H54 (cell line): ENCODE measurements around the gene SERPINB12.
A peak's percentile ranks its signal among the peaks of the same experiment; 100 is the strongest.

ENCODE experiments used
- DNase-seq: peaks from one replicate; pipeline ENCODE4 v3.0.0; 2011; ENCODE audit warnings: low spot score, mixed read lengths; ENCODE audit not compliant: insufficient read length
- FAIRE-seq: peaks from 3 replicates; lab custom pipeline; 2011; peaks lifted over from hg19 to GRCh38; lab: Jason Lieb, UNC
- POLR2A ChIP-seq: IDR thresholded peaks from 2 replicates; pipeline ENCODE4 v1.6.1; 2011; ENCODE audit warnings: low read depth, mild to moderate bottlenecking, low read length

Gene SERPINB12

DNA sequence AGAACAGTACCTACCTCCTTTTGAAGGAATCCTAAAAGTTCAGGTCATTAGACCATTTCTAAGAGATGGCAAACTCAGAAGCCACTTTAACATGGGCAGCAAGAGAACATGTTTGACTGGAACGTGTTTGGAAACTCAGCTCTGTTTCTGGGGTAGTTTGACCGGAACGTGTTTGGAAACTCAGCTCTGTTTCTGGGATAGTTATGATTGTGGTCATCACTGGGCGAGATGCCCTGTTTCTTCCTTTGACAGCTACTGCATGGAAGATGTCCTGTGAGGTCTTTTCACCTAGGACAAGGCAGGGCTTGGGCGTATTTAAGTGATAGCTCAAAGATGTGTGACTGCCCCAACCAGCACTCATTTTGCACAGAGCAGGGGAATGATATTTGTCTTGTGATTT, 25.1 kb downstream of the SERPINB12 start:
- no peak for TF ChIP-seq POLR2A
- DNase-seq (no peak), FAIRE-seq (no peak)

DNA sequence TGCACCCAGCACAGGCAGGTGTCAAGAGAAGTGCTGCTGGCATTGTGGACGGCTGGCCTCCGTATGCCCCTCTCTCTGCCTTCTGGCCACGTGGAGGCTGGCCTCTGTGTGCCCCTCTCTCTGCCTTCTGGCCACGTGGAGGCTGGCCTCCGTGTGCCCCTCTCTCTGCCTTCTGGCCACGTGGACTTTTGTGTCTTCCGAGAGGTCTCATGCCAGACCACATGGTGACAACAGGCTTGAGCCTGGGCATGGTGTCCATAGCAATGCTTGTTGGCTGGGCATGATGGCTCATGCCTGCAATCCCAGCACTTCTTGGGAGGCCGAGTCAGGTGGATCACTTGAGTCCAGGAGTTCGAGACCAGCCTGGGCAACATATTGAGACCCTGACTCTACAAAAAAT, 25.7 kb downstream of the SERPINB12 start:
- no peak for TF ChIP-seq POLR2A
- no peak for DNase-seq
- no peak for FAIRE-seq

DNA sequence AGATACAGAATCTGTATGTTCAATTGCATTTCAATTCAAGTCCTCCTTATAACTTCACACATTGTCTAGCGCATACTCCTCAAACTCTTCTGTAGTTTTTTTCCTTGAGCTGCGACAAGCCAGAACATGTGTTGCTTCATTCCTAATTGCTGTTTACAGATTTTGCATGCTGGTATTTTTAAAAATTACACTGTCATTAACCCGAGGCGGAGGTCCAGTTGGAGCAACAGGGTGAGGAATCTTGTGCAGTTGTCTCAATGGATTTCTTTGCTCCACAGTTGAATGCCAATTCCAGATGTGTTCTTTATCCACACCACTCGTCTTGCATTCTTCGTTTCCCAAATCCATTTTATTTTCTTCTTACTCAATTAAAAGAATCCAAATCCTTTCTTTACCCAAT, 28.6 kb downstream of the SERPINB12 start:
- DNase-seq (no peak), FAIRE-seq (no peak)
- no peak for TF ChIP-seq POLR2A

DNA sequence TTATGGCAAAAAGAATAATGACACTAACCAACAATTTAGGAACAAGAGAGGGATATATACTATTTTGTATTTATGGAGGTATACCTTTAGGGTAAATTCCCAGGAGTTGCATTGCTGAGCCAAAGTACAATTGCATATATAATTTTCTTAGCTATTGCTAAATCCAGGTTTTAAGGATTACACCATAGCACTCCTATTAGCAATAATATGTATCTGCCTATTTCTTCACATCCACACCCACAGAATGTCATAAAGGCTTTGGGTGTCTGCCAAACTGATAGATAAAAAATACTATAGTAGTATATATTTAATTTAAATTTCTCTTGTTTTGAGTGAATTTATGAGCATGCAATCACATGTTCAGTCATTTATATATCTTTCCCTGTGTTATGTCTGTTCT, 33.5 kb downstream of the SERPINB12 start:
- TF ChIP-seq POLR2A = no peak
- DNase-seq = no peak
- FAIRE-seq = no peak

DNA sequence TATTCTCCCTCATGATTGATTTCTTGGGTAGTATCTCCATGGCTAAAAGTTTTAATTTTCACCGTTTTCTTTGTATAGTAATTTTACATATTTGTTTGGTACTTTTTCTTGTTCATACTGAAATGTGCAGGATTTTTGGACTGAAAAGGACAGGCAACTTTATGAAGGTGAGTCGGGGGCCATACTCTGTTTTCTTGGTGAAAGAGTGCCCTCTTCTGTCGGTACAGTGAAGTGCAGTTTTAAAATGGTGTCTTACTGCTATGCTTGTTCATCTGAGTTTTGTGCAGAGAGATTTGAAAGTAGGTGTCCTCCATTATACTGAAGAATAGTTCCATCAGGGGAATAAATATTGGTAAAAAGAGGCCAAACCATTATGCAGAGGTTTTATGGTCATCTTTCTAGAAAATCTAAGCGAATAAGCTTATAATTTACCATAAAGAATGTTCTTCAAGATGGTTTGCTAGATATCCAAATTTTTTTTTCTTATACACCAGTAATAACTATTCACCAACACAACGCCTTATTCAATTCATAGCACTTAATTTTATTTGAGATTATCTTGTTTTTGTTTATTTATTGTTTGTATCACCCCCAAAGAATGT, 36.3 kb downstream of the SERPINB12 start:
- DNase-seq (no peak), FAIRE-seq (peak; percentile 36)
- TF ChIP-seq POLR2A = no peak

DNA sequence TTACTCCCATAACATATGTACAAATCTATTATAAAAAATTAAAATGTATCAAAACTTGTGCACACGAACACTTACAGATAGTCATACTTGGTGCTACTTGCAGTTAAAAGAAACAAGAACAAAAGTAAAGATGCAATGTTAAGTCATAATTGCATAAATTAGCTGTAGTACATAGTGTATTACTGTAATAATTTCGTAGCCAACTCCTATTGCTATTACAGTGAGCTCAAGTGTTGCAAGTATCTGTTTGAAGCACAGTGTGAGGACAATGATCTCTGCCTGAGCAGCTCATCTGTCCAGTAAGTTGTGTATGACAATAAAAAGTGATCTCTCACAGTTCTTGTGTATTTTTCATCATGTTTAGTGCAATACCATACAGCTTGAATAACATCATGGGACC, 37.4 kb downstream of the SERPINB12 start:
- DNase-seq (no peak), FAIRE-seq (no peak)
- TF ChIP-seq POLR2A = no peak

DNA sequence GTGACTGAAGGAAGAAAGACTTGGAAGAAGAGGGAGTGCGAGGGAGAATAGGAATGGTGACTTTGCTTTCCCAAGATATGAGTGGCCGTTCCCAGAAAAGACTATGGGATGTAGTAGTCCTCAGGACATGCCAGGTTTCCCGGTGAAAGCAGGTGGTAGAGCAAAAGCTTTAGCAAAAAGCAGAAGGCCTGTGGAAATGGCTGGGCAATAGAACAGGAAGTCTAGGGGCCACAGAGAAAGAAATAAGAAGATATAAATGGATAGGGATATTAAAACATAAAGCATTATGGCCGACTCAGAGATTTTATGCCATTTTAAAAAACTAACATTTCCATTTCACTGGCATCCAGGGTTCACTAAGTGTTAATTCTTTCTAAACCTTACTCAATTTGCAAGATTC, 43.8 kb downstream of the SERPINB12 start:
- FAIRE-seq (no peak), DNase-seq (no peak)
- no peak for TF ChIP-seq POLR2A

DNA sequence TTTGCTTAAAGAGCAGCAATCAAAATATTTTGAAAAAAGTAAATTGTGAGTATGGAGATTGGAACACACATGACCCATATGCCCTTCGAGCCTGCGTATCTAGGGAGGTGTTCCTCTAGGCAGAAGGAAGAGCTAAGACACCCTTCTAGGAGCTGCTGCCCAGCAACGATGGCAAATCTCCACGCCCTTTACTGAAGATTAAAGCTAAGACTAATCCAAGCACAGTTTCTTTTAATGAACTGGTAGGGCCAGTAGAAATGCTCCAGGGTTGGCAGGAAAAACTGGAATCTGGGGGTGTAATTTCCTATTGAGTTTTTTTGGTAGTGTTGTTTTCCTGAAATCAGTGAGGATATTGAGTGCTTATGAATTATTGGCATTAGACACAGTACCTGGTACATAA, 44.3 kb downstream of the SERPINB12 start:
- no peak for DNase-seq
- FAIRE-seq = no peak
- TF ChIP-seq POLR2A = no peak

DNA sequence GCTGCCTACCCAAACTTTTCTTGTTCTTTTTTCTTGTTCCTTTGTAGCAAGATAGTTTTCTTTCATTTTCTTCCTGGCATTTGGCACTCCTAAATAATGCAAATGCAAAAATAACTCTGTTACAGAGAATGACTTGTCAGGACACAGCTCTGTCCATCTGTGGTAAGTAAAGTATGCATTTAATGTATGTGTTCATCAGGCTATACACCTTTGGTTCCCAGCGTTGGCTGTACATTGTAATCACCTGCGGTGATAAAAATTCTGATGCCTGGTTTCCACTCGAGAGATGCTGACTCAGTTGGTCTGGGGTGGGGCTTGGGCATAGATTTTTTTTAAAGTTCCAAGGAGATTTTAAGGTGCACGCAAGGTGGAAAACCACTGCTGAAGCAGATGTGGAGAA, 44.8 kb downstream of the SERPINB12 start, which contains the start of gene SERPINB13:
TSS of gene SERPINB13 (plus strand) at position 378 of the 400 bp plus-strand sequence. CDS start 1,325 bp downstream, outside the sequence.
- DNase-seq = no peak
- no peak for FAIRE-seq
- TF ChIP-seq POLR2A = no peak

DNA sequence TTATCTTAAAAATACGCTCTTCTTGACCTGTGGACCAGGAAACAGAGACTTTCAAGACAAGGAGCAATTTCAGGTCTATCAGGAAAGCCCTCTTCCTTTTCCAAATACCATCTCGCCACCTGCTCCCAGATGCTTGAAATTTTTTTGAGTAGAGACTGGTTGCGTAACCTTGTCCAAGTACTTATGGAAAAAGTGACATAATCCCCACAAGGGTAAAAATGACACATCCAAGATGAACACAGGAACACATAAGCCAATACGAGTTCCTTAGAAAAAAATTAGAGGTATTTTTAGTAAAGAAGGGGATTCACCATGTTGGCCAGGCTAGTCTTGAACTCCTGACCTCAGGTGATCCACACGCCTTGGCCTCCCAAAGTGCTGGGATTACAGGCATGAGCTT, 46.7 kb downstream of the SERPINB12 start:
- TF ChIP-seq POLR2A = no peak
- DNase-seq (no peak), FAIRE-seq (no peak)

DNA sequence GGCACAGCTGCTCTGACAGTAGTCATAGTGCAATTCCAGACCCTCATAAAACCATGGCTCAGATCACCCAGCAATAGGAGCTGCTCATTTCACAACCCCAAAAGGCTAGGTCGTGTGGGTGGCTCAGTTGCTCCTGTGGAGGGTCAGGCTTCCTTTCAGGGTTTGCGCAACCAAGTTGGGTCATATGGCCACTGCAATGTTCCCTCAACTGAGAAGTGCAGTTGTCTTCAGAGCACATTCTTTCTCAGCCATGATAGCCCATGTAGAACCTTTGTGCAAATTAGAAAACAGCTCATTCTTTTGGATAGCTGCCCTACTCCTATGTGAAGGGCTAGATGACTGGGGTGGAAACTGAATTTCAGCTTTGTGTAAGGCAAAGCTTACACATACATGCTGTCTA, 48.2 kb downstream of the SERPINB12 start:
- no peak for DNase-seq
- no peak for FAIRE-seq

DNA sequence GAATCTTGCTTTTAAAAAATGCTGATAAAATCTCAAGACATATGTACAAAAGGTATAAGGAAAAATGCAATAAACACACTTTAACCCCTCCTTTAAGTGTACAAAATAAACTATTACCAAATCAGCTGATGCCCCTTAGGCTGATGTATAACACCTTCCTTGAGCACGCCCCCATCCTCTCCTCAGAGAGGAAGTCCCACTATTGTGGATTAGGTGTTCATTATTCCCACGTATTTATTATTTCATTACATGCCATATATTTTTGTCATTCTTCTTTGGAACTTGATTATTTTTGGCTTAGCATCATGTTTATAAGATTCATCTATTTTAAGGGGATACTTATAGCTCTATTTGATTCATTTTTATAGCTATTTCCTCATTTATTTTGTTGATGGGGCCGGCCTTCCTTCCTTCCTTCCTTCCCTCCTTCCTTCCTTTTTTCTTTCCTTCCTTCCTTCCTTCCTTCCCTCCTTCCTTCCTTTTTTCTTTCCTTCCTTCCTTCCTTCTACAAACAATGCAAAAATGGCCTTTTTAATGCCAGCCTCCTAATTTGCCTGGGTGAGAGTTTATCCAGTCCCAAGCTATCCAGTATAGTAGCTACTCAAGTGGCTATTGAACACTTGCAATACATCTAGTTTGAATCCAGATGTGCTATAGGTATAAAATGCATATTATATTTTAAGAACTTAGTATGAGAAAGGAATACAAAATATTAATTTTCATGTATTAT, 49.0 kb downstream of the SERPINB12 start:
- DNase-seq (no peak), FAIRE-seq (no peak)
- TF ChIP-seq POLR2A = no peak

More for the DNA sequence above, 48.2 kb downstream of the SERPINB12 start:
- TF ChIP-seq POLR2A = no peak

DNA sequence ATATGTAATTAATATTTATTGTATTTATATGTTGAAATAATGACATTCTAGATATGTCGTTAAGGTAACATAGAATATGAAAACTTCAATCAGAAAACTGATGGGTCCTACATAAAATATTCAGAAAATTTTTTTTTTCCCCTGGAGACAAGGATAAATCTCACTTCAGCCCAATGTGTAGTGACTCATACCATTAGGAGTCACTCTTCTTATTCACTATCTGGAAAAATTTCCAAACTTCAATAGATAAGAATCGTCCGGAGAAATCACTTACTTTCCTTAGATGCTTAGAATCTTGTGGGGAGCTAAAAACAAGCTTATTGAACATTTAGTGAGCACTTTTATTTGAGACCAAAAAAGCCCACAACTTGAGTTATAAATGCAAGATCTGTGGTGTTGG, 49.6 kb downstream of the SERPINB12 start:
- FAIRE-seq = no peak
- no peak for TF ChIP-seq POLR2A
- DNase-seq = no peak

DNA sequence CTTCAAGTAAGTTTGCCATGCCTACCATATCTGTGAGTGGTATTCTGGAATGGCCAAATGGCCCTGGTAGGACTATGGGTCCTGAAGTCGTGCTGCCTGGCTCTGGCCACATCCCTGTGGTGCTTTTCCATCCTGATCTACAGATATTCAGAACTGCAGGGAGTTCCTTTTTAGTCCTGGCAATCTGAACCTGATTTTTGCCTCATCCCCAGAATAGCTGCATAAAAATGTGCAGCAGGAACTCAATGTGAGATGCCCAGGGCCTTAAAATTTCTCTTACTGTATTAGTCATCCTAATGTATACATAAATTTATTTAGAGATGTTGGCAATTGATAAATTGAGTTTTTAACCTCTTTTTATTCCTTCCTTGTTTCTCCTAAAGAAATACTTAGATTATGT, 50.3 kb downstream of the SERPINB12 start:
- DNase-seq (no peak), FAIRE-seq (no peak)
- TF ChIP-seq POLR2A = no peak

DNA sequence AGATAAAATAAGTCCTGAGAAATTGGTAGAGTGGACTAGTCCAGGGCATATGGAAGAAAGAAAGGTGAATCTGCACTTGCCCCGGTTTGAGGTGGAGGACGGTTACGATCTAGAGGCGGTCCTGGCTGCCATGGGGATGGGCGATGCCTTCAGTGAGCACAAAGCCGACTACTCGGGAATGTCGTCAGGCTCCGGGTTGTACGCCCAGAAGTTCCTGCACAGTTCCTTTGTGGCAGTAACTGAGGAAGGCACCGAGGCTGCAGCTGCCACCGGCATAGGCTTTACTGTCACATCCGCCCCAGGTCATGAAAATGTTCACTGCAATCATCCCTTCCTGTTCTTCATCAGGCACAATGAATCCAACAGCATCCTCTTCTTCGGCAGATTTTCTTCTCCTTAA, 54.8 kb downstream of the SERPINB12 start:
- FAIRE-seq (no peak), DNase-seq (no peak)
- TF ChIP-seq POLR2A = no peak
